Ovary (tissue), 9 donors: ENCODE data around the gene PTER. TPM values are rescaled to one million over a fixed set of nuclear protein-coding genes. Genes with fewer than 3 reads are reported as not detected.

Experiments
- DNase-seq, 5 donors: peaks; one replicate each; pipeline ENCODE4 v3.0.0-alpha.2; 2019 to 2020
- H3K27ac ChIP-seq, 2 donors: fragments of 200-600 bp; one replicate each; pipeline versions ENCODE4 v1.5.1 to v1.8.0; 2019 to 2022
- H3K27me3 ChIP-seq: fragments of 200-600 bp; one replicate; pipeline ENCODE4 v1.8.0; 2022
- H3K36me3 ChIP-seq: fragments of 200-600 bp; sonication (generic); one replicate; pipeline ENCODE4 v1.5.1; 2019
- H3K4me1 ChIP-seq: one replicate; pipeline ENCODE4 v1.8.1; 2013; ENCODE audit warnings: mild to moderate bottlenecking, moderate library complexity; ENCODE audit not compliant: insufficient read depth
- H3K4me3 ChIP-seq: fragments of 200-600 bp; sonication (generic); one replicate; pipeline ENCODE4 v1.5.1; 2017
- H3K9me3 ChIP-seq, 2 donors: fragments of 200-600 bp in 1 of 2; sonication (generic) in 1 of 2; one replicate each; pipeline versions ENCODE4 v1.5.1 to v1.8.1; 2013 to 2019; ENCODE audit warnings: mild to moderate bottlenecking in 1 of 2, moderate library complexity in 1 of 2
- CTCF ChIP-seq, 3 donors: fragments of 450-650 bp in 2 of 3; fragments of 200-600 bp in 1 of 3; IDR thresholded peaks; one replicate each; pipeline versions ENCODE4 v1.5.1 to v1.8.0; 2016 to 2022; ENCODE audit warnings: antibody characterized with exemption in 3 of 3, mild to moderate bottlenecking in 1 of 3
- EP300 ChIP-seq: sonication (generic); formaldehyde crosslinking; IDR thresholded peaks from one replicate; pipeline ENCODE4 v1.6.1; 2017; ENCODE audit warnings: antibody characterized with exemption
- POLR2A ChIP-seq: fragments of 450-650 bp; IDR thresholded peaks from one replicate; pipeline ENCODE4 v1.6.1; 2017; ENCODE audit warnings: antibody characterized with exemption, mild to moderate bottlenecking, moderate library complexity
- WGBS, 3 donors: extraction: QIAGEN DNeasy Blood & Tissue Kit in 1 of 3; methylation state at CpG; one replicate each; pipeline versions ENCODE4 v1.1.5 to v1.1.7; 2013 to 2017; 5-methylcytosine and 5-hydroxymethylcytosine counted together
- intact Hi-C, 4 donors: fragments of 100-400 bp; cut with DNase I; formaldehyde crosslinking; loops; one replicate each; pipeline versions ENCODE4 v1.11.0 to v1.15.1; 2022 to 2023
- polyA plus RNA-seq, 2 donors: library from polyadenylated mRNA; stranded (reverse); fragments of 200-250 nt in 1 of 2; fragments of 350-450 nt in 1 of 2; fragmentation: Illumina TruSeq in 1 of 2; extraction: RNeasy Lipid Tissue Mini Kit (QIAGEN cat#74804) in 1 of 2; gene quantifications; one replicate each; pipeline ENCODE4 v1.2.3, GENCODE V29; 2013 to 2014
- total RNA-seq, 7 donors: library from RNA; depleted of rRNA in 2 of 7; stranded (reverse); fragments of >200 nt in 2 of 7; fragmentation: NEBNext Ultra II Directional in 3 of 7; extraction: Animal tissue kit (Norgen Biotek cat#: 25700) in 3 of 7; gene quantifications; one replicate each; pipeline versions ENCODE4 v1.1.0 to v1.2.4, GENCODE V29; 2016 to 2023
- donor health status: DM: no; HTN: no; CAD: no; lungs with moderate emphysema.
- donor health status: DM: no; HTN: no; CAD: no.
- donor health status: Bipolar disorder and iron deficiency.
- donor health status: DM: yes; HTN: yes; CAD: no.
- donor health status: DM: no; HTN: no; CAD: no.
- donor health status: DM: yes; HTN: yes; CAD: no.

The PTER gene
- total and polyA plus RNA-seq, 9 donors, result 1.5 to 19.2 (median 4.2) TPM

DNA sequence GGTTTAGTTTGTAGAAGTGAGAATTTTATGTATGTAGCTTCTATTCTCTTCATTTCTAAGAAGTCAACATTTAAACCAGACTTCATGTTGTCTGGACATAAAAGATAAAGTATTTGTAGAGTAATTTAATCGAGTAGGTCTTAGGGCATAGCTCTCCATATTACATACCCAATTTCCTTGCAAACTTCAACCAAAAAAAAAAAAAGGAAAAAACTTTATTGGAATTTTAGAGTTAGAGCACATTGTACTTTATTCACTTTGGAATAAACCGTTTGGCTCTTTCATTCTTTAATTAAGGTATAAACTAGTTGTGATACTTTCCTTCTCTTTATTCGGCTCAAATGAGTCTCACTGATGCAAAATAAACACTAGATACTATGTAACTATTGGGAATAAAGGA lies 36.0 kb downstream of the PTER start:
- H3K4me3 ChIP-seq, result no peak overlapping the region
- 81 to 87% (median 81%) methylated on average over 3 of the region's 3 CpGs for WGBS, 3 donors
- no peaks in the 10 kb centered on the region for H3K27me3 ChIP-seq
- no peak overlapping the region for H3K27ac ChIP-seq
- no peaks in the 10 kb centered on the region for H3K4me1 ChIP-seq
- no peak for TF ChIP-seq CTCF (IDR thresholded peaks at IDR 0.05)
- DNase-seq, result no peak
- no peaks in the 10 kb centered on the region for H3K36me3 ChIP-seq
- intact Hi-C loops, result no loop called here
- no peaks in the 10 kb centered on the region for H3K9me3 ChIP-seq

- no peak for TF ChIP-seq CTCF (IDR thresholded peaks at IDR 0.05)
- TF ChIP-seq EP300, result no peak
- TF ChIP-seq POLR2A, result no peak
- H3K4me1 ChIP-seq, result no peaks in the 10 kb centered on the region
- no peaks in the 10 kb centered on the region for H3K27me3 ChIP-seq
- no peaks in the 10 kb centered on the region for H3K9me3 ChIP-seq
- H3K27ac ChIP-seq, result no peak overlapping the region
- H3K4me3 ChIP-seq, result no peak overlapping the region
- H3K36me3 ChIP-seq, result no peaks in the 10 kb centered on the region
- no peak for DNase-seq
- intact Hi-C loops, result no loop called here
- WGBS, 3 donors, result 65 to 84% (median 74%) methylated on average over 1 of the region's 1 CpG
Observed at GRCh38 chr10:16477757-16478156, 40.9 kb downstream of the PTER start.

DNA sequence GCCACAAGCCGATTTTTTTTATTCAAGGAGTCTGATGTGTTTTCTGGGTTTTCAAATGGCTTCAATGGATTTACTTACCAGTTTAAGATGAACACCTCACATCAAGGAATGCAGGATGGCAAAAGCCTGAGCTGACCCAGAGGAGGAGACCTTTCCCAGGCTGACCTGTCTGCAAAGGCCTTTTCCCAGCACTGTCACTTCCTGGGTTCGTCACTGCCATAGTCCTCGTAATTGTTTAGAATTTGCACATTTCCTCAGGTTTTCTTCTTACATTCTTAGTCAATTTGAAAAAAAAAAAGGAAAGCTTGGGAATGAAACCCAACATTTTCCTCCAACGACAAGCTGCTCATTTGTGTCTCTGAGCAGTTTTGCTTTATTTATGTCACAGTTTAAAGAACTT lies 42.0 kb downstream of the PTER start:
- intact Hi-C loops, result no loop called here
- no peak overlapping the region for H3K4me3 ChIP-seq
- no peak for TF ChIP-seq POLR2A
- TF ChIP-seq CTCF (IDR thresholded peaks at IDR 0.05), result no peak
- TF ChIP-seq EP300, result no peak
- 83 to 88% (median 87%) methylated on average over 4 of the region's 4 CpGs for WGBS, 3 donors
- no peaks in the 10 kb centered on the region for H3K27me3 ChIP-seq
- no peak for DNase-seq
- H3K36me3 ChIP-seq, result no peaks in the 10 kb centered on the region
- no peaks in the 10 kb centered on the region for H3K4me1 ChIP-seq
- no peaks in the 10 kb centered on the region for H3K9me3 ChIP-seq
- no peak overlapping the region for H3K27ac ChIP-seq

- Histone ChIP-seq H3K36me3 (no peaks in the 10 kb centered on the region), H3K9me3 (no peaks in the 10 kb centered on the region), H3K27me3 (no peaks in the 10 kb centered on the region), H3K4me1 (no peaks in the 10 kb centered on the region), H3K27ac (no peak overlapping the region), H3K4me3 (no peak overlapping the region)
- DNase-seq, result no peak
- intact Hi-C loops, result no loop called here
- no peak for TF ChIP-seq EP300
- no peak for TF ChIP-seq POLR2A
- TF ChIP-seq CTCF (IDR thresholded peaks at IDR 0.05), result no peak
- 56 to 69% (median 66%) methylated on average over 5 of the region's 5 CpGs for WGBS, 3 donors
Observed at GRCh38 chr10:16481052-16481728, 44.4 kb downstream of the PTER start.
